HG03378 (cell line): ENCODE results near the gene IQCH.
"Not testable (repeated sequence)": the region's sequence is repeated elsewhere in the genome, so short reads cannot be mapped to it uniquely, and the experiment has no call there.

Source experiments
- ATAC-seq: cut with Tn5 transposase; IDR thresholded peaks from one replicate; pipeline ENCODE4 v1.9.1; 2021; ENCODE audit warnings: mild to moderate bottlenecking, moderate library complexity; ENCODE audit not compliant: unreplicated experiment

Gene IQCH

DNA sequence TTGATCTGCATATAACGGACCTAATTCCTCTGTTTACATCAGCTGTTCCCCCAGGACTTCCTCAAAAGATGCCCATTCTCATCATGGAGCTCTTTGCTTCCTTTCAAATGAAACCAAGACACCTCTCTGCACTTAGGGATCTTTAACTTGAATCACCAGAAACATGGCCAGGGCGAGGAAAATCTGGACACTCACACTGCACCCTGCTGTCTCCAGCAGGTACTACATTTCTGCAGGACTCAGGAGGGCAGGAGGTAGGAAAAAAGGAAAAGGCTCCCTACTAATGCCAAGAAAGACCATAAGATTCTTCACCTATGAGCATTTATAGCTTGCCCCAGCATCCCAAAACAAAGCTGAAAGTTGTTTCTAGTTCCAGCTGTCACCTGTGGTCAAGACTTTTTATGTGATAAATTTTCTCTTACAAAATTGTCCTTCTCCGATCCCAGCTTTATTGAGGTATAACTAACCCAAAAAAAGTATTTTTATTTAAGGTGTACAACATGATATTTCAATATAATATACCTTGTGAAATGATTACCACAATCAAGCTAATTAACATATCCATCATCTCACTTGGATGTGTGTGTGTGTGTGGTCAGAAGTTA lies 179.0 kb downstream of the IQCH start:
- no peak for ATAC-seq

DNA sequence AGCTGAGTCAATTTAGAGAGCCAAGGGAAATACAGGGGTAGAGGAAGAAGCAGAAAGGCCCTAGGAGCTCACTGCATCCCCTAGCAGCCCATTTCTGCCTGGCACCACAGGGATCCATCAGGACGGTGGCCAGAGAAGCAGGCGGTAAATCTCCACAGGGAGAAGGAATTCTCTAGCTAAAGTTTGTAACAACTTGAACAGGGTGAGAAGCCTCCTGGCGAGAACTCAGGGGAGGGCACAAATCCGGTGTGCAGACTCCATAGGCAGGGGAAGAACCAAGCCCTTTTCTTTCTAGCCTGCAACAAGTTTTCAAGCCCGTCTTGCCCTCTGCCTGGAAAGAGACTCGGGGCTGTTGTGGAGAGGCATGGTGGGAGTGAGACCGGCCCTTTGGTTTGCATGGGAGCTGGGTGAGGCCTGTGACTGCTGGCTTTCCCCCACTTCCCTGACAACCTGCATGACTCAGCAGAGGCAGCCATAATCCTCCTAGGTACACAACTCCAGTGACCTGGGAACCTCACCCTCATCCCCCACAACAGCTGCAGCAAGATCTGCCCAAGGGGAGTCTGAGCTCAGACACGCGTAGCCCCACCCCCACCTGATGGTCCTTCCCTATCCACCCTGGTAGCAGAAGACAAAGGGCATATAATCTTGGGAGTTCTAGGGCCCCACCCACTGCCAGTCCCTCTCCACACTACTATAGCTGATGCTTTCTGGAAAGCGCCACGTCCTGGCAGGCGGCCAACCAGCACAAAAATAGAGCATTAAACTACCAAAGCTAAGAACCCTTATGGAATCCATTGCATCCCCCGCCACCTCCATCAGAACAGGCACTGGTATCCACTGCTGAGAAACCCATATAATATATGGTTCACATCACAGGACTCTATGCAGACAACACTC lies 182.0 kb downstream of the IQCH start:
- ATAC-seq: not testable (repeated sequence)

- ATAC-seq: no peak
Measured at GRCh38 chr15:67444100-67444499, 189.5 kb downstream of the IQCH start.

DNA sequence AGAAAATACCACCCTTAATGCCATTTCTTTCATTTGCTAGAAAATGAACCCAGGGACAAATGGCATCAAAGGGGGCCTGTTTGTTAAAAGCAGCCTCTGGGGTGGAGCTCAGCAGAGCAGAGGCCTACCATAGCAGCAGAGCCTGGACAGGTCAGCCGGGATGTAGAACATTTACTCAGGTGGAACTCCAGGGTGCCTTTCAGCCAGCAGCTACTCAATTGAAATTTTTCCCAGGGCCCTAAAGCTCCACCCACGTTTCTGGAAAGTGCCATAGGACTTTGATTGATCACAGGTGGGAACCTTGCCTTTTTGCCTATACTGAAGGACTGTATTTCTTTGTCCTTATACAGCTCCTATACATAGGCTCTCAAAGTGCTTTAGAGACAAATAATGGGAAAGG lies 191.9 kb downstream of the IQCH start:
- ATAC-seq: no peak

- ATAC-seq: not testable (repeated sequence)
Measured at GRCh38 chr15:67448372-67448771, 193.8 kb downstream of the IQCH start.

DNA sequence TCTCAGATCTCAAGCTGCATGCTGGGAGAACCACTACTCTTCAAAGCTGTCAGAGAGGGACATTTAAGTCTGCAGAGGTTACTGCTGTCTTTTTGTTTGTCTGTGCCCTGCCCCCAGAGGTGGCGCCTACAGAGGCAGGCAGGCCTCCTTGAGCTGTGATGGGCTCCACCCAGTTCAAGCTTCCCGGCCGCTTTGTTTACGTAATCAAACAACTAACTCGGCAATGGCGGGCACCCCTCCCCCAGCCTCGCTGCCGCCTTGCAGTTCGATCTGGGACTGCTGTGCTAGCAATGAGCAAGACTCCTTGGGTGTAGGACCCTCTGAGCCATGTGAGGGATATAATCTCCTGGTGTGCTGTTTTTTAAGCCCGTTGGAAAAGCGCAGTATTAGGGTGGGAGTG lies 199.1 kb downstream of the IQCH start:
- not testable (repeated sequence) for ATAC-seq

GRCh38 chr15:67456677-67457529 lies 202.3 kb downstream of the IQCH start:
- ATAC-seq: no peak

- no peak for ATAC-seq
Measured at GRCh38 chr15:67458331-67459029, 203.9 kb downstream of the IQCH start.

DNA sequence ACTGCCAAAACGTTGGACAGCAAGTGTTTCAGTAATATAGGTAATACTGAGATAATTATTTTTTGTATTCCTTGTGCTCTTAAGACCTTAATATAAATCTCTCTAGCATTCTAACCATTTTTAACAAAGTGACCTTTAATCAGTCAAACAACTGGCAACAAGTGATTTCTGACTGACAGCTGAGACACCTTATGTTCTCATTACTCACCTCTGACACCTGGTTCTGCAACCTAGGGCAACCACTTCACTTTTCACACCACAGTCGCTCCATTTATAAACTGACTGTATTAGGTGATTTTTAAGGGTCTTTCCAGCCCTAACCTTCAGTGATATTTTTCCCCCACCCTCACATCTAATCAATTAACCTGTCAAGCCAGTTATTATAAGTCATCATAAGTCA lies 205.9 kb downstream of the IQCH start:
- no peak for ATAC-seq

DNA sequence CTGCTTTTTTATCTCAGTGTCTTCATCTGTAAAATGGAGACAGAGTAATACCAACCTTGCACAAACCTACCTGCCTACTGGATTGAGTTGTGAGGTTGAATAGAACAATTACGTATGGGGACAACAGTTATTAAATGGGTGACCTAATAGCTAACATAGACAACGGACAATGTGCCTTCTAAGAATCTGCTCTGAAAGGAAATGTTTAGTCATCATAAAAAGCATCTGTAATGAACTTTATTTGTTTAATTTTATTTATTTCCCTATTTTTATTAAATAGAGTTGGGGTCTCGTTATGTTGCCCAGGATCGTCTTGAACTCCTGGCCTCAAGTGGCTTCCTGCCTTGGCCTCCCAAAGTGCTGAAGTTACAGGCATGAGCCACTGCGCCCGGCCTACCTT lies 207.1 kb downstream of the IQCH start:
- ATAC-seq: no peak

DNA sequence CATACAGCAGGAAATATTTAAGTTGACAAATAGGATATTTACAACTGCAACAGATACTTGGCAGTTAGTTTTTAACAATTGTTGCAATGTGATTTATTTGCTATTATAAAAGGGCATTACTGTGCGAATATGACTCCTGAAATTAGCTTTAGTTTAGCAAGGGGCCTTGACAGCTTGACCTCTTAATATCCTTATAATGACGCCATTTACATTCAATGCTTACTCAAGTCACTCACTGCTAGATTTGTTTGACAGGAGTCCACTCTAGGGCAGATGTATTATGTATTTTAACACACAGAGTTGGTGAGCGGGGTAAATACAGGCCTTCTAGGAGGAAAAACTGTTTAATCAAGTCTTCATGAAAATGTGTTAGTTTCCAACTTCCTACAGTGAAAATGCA lies 208.3 kb downstream of the IQCH start:
- no peak for ATAC-seq

DNA sequence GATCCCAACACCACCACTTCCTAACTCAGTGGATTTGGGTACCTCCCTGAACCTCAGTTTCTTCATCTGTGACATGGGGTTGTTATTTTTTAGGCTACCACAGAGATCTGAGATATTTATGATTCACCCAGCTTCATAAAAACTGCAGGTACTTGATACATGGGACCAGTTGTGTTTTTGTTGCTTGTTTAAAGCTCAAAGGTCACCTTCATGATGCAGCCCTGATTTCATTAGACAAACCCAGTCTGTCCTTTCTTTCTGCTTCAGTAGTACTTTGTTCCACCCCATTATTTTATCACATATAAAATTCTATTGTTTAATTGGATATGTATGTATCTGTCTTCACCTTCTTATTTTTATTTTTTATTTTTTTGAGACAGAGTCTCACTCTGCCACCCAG lies 208.9 kb downstream of the IQCH start:
- ATAC-seq: no peak

- no peak for ATAC-seq
Measured at GRCh38 chr15:67465196-67465952, 210.8 kb downstream of the IQCH start.

DNA sequence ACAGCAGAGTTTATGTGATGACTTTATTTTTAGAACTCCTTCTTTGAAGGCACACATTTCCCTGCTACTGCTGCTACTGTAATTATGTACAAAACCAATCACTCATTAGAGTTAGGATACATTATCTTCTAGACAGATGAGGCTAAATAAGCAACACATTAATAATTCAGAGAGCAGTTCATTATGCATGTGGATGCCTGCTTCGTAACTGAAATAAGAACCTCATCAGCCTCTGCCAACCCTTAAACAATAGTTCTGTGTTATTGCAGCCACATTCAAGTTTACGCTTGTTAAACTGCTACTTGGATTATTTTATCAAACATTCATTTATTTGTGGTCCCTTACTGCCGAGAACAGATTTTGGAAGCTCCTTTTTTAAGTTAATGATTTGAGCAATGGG lies 213.8 kb downstream of the IQCH start:
- no peak for ATAC-seq

- ATAC-seq: no peak
Measured at GRCh38 chr15:67469680-67470079, 215.1 kb downstream of the IQCH start.

DNA sequence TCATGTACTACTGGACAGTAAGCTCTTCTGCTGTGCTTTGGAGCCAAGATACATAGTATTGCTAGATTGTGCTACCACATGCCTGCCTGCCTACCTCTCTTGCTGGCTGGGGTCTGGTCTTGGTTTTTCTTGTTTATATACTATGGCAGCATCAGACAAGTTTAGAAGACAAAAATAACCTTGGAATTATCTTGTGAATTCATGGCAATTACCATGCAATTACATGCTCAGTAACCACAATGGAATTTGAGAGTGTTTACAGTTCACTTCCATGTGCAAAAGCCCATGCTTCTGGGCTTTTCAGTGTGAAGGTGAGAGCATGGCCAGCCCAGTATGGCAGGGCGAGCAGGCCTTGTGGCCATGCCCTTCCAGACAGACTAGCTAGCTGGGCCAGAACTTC lies 218.4 kb downstream of the IQCH start:
- no peak for ATAC-seq

DNA sequence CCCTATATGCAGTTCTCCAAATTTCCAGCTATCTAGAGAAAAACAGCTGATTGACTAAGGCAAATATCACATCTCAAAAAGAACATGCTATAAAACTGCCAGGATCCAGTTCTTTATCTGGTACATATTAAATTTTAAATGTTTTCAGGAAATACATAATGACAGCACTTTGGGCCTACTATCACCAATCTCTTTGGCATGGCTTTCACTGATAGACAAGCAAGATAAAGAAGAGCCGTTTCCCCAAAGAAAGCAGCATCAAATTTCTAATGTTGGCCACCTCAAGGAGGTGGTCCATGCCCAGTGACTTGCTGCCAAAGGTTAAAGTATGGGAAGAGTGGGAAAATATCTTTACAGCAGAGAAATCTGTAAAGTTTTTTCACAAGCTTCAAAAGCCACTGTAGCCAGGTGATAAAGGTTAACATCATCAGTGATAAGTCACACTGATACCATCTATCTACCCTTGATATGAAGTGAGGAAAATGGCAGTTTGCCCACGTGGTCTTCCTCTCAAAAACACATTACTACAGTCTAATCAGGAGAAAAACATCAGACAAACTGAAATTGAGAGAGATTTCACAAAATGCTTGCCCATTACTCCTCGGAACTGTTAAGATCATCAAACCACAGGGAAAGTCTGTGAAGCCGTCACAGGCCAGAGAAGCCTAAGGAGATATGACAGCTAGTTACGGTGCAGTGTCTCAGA lies 220.0 kb downstream of the IQCH start:
- ATAC-seq: no peak

GRCh38 chr15:67479781-67480505 lies 225.4 kb downstream of the IQCH start:
- no peak for ATAC-seq

DNA sequence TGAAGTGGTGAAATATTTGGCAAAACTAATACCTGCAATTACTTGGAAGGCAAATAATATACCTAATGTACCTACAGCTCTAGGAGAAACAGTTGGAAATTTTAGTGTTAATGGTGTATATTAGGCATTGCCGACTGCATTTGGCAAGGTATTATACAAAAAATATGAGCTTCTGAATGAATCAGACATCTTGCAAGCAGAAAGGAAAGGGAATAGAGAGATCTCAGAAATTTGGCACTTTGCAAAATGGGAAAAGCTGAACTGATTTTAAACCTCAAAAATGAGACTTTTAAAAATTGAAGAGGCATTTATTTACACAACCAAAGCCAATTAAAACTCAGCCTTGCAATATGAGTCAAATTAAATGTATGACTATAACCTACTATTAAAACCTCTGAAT lies 226.2 kb downstream of the IQCH start:
- no peak for ATAC-seq
